Endothelial cell of umbilical vein (primary cell): Measurements from ENCODE around the gene MAP4K4. TPM values are rescaled to one million over a fixed set of nuclear protein-coding genes. Genes with fewer than 3 reads are reported as not detected.

ENCODE experiments used
- BruUV-seq: library from RNA; stranded (reverse); fragments of 400-500 nt; replicated peaks from 2 replicates; lab custom pipeline; 2021; lab: Mats Ljungman, UMichigan
- CTCF ChIA-PET: fragments of 300-600, 350-600 bp; sonication (Branson Sonifier 250); formaldehyde crosslinking; loops from one replicate; lab custom pipeline; 2021; ENCODE audit warnings: antibody characterized with exemption, inconsistent platforms; lab: Charles Lee
- POLR2A ChIA-PET: fragments of 300-600, 350-600 bp; sonication (Branson Sonifier 250); formaldehyde crosslinking; loops from one replicate; lab custom pipeline; 2021; ENCODE audit warnings: antibody characterized with exemption, inconsistent platforms; lab: Charles Lee
- DNase-seq: peaks from one replicate; pipeline ENCODE4 v3.0.0-alpha.2; 2011; ENCODE audit warnings: low read depth, low spot score
- FAIRE-seq: peaks from 2 replicates; lab custom pipeline; 2011; peaks lifted over from hg19 to GRCh38; lab: Jason Lieb, UNC
- H2AFZ ChIP-seq: 2 replicates; pipeline ENCODE4 v1.6.0; 2012; ENCODE audit warnings: low read depth, low read length, control low read depth, inconsistent platforms
- H3K27ac ChIP-seq: 2 replicates; pipeline ENCODE4 v1.5.1; 2011; ENCODE audit warnings: low read depth, mild to moderate bottlenecking, control low read depth, low read length, moderate library complexity; ENCODE audit not compliant: insufficient read depth
- H3K27me3 ChIP-seq, 2 experiments: 2 replicates each; pipeline versions ENCODE4 v1.6.0 to v1.6.1; 2011; ENCODE audit warnings: low read length in 2 of 2, mixed read lengths in 1 of 2; ENCODE audit not compliant: control insufficient read depth in 2 of 2, insufficient read depth in 2 of 2
- H3K36me3 ChIP-seq, 2 experiments: 2 replicates in 1 of 2; 3 replicates in 1 of 2; pipeline ENCODE4 v1.5.1; 2011; ENCODE audit warnings: low read length in 2 of 2, mild to moderate bottlenecking in 1 of 2, moderate library complexity in 1 of 2; ENCODE audit not compliant: control insufficient read depth in 2 of 2, insufficient read depth in 2 of 2; ENCODE audit errors: extremely low read depth in 1 of 2
- H3K4me1 ChIP-seq: 3 replicates; pipeline ENCODE4 v1.5.1; 2011; ENCODE audit warnings: mild to moderate bottlenecking, low read length; ENCODE audit not compliant: control insufficient read depth, insufficient read depth; ENCODE audit errors: extremely low read depth
- H3K4me2 ChIP-seq: 2 replicates; pipeline ENCODE4 v1.6.1; 2011; ENCODE audit warnings: low read length, control low read depth, mixed read lengths; ENCODE audit not compliant: insufficient read depth
- H3K4me3 ChIP-seq, 3 experiments: fragments of 200-600 bp in 1 of 3; sonication (generic), shearing (Covaris generic) in 1 of 3; replicated peaks in 1 of 3; 2 replicates each; pipeline ENCODE4 v1.5.1; 2011 to 2016; ENCODE audit warnings: control low read depth in 3 of 3, low read length in 3 of 3, mild to moderate bottlenecking in 2 of 3, inconsistent platforms in 1 of 3, low read depth in 1 of 3, moderate library complexity in 1 of 3; ENCODE audit not compliant: insufficient read depth in 1 of 3
- H3K79me2 ChIP-seq: 2 replicates; pipeline ENCODE4 v1.6.0; 2012; ENCODE audit warnings: low read length, inconsistent platforms; ENCODE audit not compliant: control insufficient read depth, insufficient read depth
- H3K9ac ChIP-seq: replicated peaks from 2 replicates; pipeline ENCODE3; 2011; ENCODE audit warnings: low read length, control low read depth; ENCODE audit not compliant: insufficient read depth; ENCODE audit errors: extremely low read depth
- H3K9me1 ChIP-seq: replicated peaks from 3 replicates; pipeline ENCODE4 v1.6.0; 2011; ENCODE audit warnings: mild to moderate bottlenecking, low read length; ENCODE audit not compliant: control insufficient read depth, insufficient read depth; ENCODE audit errors: extremely low read depth
- H3K9me3 ChIP-seq: replicated peaks from 2 replicates; pipeline ENCODE4 v1.5.1; 2012; ENCODE audit warnings: low read length, inconsistent platforms; ENCODE audit not compliant: control insufficient read depth, insufficient read depth
- H4K20me1 ChIP-seq: replicated peaks from 2 replicates; pipeline ENCODE3; 2011; ENCODE audit warnings: mild to moderate bottlenecking, low read length; ENCODE audit not compliant: control insufficient read depth, insufficient read depth; ENCODE audit errors: extremely low read depth
- CTCF ChIP-seq, 2 donors: IDR thresholded peaks; 1 replicate in 1 of 2; 2 replicates in 1 of 2; pipeline ENCODE4 v1.5.1; 2011; ENCODE audit warnings: low read length in 2 of 2, mild to moderate bottlenecking in 2 of 2, moderate library complexity in 2 of 2, control low read depth in 1 of 2, inconsistent platforms in 1 of 2, low read depth in 1 of 2; ENCODE audit not compliant: insufficient read depth in 1 of 2; ENCODE audit errors: extremely low read depth in 1 of 2
- EZH2 ChIP-seq: IDR thresholded peaks from 2 replicates; pipeline ENCODE4 v1.6.1; 2012; ENCODE audit warnings: borderline replicate concordance, low read depth, mild to moderate bottlenecking, moderate library complexity, low read length, inconsistent platforms; ENCODE audit not compliant: severe bottlenecking
- FOS ChIP-seq: IDR thresholded peaks from 2 replicates; pipeline ENCODE4 v1.6.1; 2011; ENCODE audit warnings: mild to moderate bottlenecking, low read length, moderate library complexity, borderline replicate concordance; ENCODE audit not compliant: insufficient read depth
- GATA2 ChIP-seq: IDR thresholded peaks from 2 replicates; pipeline ENCODE4 v1.7.0; 2011; ENCODE audit warnings: low read depth, mild to moderate bottlenecking, moderate library complexity, mixed read lengths, low read length; ENCODE audit not compliant: insufficient read length, insufficient read depth
- JUN ChIP-seq: IDR thresholded peaks from 2 replicates; pipeline ENCODE4 v1.6.1; 2011; ENCODE audit warnings: borderline replicate concordance, low read depth; ENCODE audit not compliant: insufficient read length, insufficient read depth
- MYC ChIP-seq: IDR thresholded peaks from one replicate; pipeline ENCODE4 v1.6.1; 2011; ENCODE audit warnings: mild to moderate bottlenecking, low read depth, low read length
- POLR2A ChIP-seq: IDR thresholded peaks from 2 replicates; pipeline ENCODE4 v1.6.1; 2012; ENCODE audit warnings: low read depth, mild to moderate bottlenecking, control low read depth, low read length
- POLR2AphosphoS5 ChIP-seq: IDR thresholded peaks from 2 replicates; pipeline ENCODE4 v1.6.1; 2012; ENCODE audit warnings: low read depth, mild to moderate bottlenecking, control low read depth, low read length, moderate library complexity; ENCODE audit not compliant: insufficient read depth
- dilution Hi-C: fragments of 300-500 bp; cut with MboI; formaldehyde crosslinking; loops from one replicate; pipeline ENCODE4 v1.15.0; 2019; ENCODE audit warnings: low sequenced_read_pairs; ENCODE audit not compliant: extremely low pct_ligation_motif_present
- intact Hi-C: fragments of 100-400 bp; cut with micrococcal nuclease; formaldehyde crosslinking; loops from one replicate; pipeline ENCODE4 v1.10.0; 2022
- polyA plus RNA-seq, 4 experiments: library from polyadenylated mRNA; depleted of rRNA in 3 of 4; stranded (reverse) in 3 of 4; unstranded in 1 of 4; fragments of >200 nt; gene quantifications; 2 replicates each; pipeline versions ENCODE4 v1.2.1 to v1.2.3, GENCODE V29; 2011 to 2012; ENCODE audit warnings: missing spikeins in 1 of 4
- total RNA-seq: library from RNA; stranded (reverse); gene quantifications from 2 replicates; pipeline ENCODE4 v1.2.3, GENCODE V29; 2021
- TF ChIP-seq, protein P1 (sequence below): IDR thresholded peaks from 2 replicates; pipeline ENCODE4 v1.6.1; 2011; ENCODE audit not compliant: insufficient read depth, insufficient read length

The MAP4K4 gene
- total and polyA plus RNA-seq, 2 donors (not counting 3 experiments of a cell fraction or from before 2014, with no cell fraction given), result 79.4 to 269 TPM

- Histone ChIP-seq H3K9me3 (no peaks in the 10 kb centered on the region), H3K4me2 (no peak overlapping the region), H3K36me3 (no peaks in the 10 kb centered on the region), H3K27ac (no peak overlapping the region), H3K27me3 (no peaks in the 10 kb centered on the region), H3K79me2 (no peaks in the 10 kb centered on the region), H4K20me1 (no peaks in the 10 kb centered on the region), H2AFZ (no peak overlapping the region), H3K4me3 (no peak overlapping the region), H3K9me1 (no peaks in the 10 kb centered on the region), H3K9ac (no peak overlapping the region), H3K4me1 (no peaks in the 10 kb centered on the region)
- BruUV-seq, result no TSS peak
- dilution Hi-C loops (no loop called here), intact Hi-C loops (no loop called here)
- POLR2A ChIA-PET, result no interaction called here
- CTCF ChIA-PET, result no interaction called here
- FAIRE-seq (no peak), DNase-seq (no peak)
- TF ChIP-seq GATA2 (no peak), CTCF (IDR thresholded peaks at IDR 0.05; ENCODE audit: extremely low read depth in 1 of 2, insufficient read depth in 1 of 2, low read depth in 1 of 2, low read length in 2 of 2) (no peak), JUN (no peak), EZH2 (no peak), MYC (no peak), POLR2AphosphoS5 (no peak), FOS (no peak), POLR2A (no peak)
- TF ChIP-seq, protein P1, sequence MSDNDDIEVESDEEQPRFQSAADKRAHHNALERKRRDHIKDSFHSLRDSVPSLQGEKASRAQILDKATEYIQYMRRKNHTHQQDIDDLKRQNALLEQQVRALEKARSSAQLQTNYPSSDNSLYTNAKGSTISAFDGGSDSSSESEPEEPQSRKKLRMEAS, result no peak
These were observed 20.8 kb upstream of the MAP4K4 start for GRCh38 chr2:101676674-101677073.
